ENCODE data around the gene GLI2.

GLI2 gene

DNA sequence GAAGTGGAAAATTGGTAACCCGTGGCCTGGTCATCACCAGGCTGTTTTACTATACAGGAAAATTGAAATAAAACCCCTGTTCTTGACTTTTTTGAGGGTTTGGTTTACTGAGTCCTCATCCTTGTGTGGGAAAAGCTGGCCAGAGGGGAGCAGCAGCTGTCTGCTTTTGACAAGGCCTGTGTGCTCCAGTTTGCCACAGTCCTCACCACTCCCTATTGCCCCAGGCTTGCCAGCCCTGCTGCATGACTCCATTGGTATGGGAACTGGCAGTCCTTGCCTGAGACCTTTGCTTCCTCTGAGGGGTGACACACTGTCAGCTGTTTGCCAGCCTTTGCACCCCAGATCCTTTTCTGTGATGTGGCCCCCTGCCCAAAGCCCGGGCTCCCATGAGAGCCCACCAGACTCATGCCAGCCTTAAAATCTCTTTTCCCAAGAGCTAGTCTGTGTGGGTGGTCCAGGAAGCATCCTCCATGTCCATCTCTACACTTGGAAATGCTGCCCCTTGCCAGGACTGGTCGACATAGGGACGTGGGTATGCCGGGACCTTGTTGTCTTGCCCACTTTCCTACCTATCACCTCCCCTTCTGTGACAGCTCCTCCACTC lies 39.0 kb downstream of the GLI2 start:
- no peak for TF ChIP-seq TCF12 (IDR thresholded peaks at IDR 0.05; ENCODE audit: low read depth)
- no peak for TF ChIP-seq NFIC (IDR thresholded peaks at IDR 0.05)
- TF ChIP-seq EGR1 (IDR thresholded peaks at IDR 0.05): no peak
- TF ChIP-seq CREB1 (IDR thresholded peaks at IDR 0.05; ENCODE audit: low read depth): no peak
- no peak for TF ChIP-seq TAF1 (IDR thresholded peaks at IDR 0.05; ENCODE audit: low read depth)
- TF ChIP-seq EP300 (IDR thresholded peaks at IDR 0.05; ENCODE audit: borderline replicate concordance): no peak
- no peak for TF ChIP-seq TEAD4 (IDR thresholded peaks at IDR 0.05)
- TF ChIP-seq YY1 (IDR thresholded peaks at IDR 0.05; ENCODE audit: low read depth): no peak
- TF ChIP-seq, protein P1, sequence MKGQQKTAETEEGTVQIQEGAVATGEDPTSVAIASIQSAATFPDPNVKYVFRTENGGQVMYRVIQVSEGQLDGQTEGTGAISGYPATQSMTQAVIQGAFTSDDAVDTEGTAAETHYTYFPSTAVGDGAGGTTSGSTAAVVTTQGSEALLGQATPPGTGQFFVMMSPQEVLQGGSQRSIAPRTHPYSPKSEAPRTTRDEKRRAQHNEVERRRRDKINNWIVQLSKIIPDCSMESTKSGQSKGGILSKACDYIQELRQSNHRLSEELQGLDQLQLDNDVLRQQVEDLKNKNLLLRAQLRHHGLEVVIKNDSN (IDR thresholded peaks at IDR 0.05): no peak
- TF ChIP-seq ZBTB7A (IDR thresholded peaks at IDR 0.05; ENCODE audit: low read depth): no peak
- no peak for TF ChIP-seq FOXM1 (IDR thresholded peaks at IDR 0.05; ENCODE audit: borderline replicate concordance, low read depth)
- TF ChIP-seq, protein P2, sequence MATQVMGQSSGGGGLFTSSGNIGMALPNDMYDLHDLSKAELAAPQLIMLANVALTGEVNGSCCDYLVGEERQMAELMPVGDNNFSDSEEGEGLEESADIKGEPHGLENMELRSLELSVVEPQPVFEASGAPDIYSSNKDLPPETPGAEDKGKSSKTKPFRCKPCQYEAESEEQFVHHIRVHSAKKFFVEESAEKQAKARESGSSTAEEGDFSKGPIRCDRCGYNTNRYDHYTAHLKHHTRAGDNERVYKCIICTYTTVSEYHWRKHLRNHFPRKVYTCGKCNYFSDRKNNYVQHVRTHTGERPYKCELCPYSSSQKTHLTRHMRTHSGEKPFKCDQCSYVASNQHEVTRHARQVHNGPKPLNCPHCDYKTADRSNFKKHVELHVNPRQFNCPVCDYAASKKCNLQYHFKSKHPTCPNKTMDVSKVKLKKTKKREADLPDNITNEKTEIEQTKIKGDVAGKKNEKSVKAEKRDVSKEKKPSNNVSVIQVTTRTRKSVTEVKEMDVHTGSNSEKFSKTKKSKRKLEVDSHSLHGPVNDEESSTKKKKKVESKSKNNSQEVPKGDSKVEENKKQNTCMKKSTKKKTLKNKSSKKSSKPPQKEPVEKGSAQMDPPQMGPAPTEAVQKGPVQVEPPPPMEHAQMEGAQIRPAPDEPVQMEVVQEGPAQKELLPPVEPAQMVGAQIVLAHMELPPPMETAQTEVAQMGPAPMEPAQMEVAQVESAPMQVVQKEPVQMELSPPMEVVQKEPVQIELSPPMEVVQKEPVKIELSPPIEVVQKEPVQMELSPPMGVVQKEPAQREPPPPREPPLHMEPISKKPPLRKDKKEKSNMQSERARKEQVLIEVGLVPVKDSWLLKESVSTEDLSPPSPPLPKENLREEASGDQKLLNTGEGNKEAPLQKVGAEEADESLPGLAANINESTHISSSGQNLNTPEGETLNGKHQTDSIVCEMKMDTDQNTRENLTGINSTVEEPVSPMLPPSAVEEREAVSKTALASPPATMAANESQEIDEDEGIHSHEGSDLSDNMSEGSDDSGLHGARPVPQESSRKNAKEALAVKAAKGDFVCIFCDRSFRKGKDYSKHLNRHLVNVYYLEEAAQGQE (IDR thresholded peaks at IDR 0.05; ENCODE audit: low read depth): no peak
- TF ChIP-seq, protein P3, sequence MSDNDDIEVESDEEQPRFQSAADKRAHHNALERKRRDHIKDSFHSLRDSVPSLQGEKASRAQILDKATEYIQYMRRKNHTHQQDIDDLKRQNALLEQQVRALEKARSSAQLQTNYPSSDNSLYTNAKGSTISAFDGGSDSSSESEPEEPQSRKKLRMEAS (IDR thresholded peaks at IDR 0.05): no peak
- no peak for TF ChIP-seq RAD21 (IDR thresholded peaks at IDR 0.05; ENCODE audit: low read depth)

DNA sequence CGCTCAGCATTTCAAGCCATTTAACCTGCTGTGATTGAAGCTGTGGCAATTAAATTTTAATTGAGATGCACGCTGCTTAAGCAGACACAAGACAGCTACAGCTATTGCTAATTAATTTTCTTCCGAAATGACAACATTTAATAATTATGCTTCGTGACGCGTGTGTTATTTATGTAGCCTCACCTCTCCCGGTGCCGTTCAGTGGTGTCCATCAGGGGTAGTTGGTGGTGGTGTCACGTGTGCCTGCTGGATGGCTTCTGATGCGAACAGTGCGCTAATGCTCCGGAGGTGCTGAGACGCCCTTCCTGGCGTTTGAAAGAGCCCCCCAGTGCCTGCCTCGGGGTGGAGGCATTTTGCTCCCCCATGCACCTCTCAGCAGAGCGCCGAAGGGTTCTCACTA lies 39.5 kb downstream of the GLI2 start:
- TF ChIP-seq, protein P3 (IDR thresholded peaks at IDR 0.05): no peak
- TF ChIP-seq TEAD4 (IDR thresholded peaks at IDR 0.05): no peak

DNA sequence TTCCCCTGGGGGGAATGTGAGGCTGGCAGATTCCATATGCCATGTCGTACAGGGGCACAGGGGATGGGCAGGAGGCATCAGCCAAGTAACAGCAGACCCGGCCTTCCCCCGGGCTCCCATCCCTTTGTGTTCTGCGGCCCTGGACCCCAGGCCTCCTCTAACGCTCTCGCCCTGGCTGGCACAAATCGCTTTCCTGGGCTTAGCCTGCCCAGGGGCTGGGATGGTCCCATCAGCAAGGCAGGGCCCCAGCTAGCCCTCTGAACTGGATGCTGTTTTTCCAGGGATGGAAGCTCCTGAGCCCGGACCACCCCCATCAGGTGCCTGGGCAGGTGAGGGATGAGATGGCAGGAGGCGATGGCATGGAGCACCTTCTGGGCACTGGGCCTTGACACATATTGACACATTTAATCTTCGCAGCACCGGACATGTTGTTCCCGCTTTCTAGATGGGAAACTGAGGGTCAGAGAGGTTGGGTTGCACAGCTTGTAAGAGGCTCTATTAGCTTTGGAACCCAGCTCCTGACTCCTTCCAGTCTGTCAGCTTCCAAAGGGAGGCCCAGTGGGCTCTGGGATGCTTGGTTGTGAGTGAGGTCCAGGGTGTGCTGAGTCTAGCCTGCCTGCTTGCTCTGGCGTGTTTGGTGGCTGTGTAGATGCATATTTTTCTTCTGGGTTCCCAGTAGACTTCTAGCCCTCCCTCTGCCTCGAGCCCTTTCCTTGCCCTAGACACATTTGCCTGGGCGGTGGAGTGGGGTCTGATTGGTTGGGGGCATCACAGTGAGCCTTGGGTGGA lies 40.3 kb downstream of the GLI2 start:
- TF ChIP-seq RAD21 (IDR thresholded peaks at IDR 0.05; ENCODE audit: low read depth): no peak
- TF ChIP-seq, protein P3 (IDR thresholded peaks at IDR 0.05): no peak
- no peak for TF ChIP-seq EP300 (IDR thresholded peaks at IDR 0.05; ENCODE audit: borderline replicate concordance)
- TF ChIP-seq TCF12 (IDR thresholded peaks at IDR 0.05; ENCODE audit: low read depth): no peak
- no peak for TF ChIP-seq EGR1 (IDR thresholded peaks at IDR 0.05)

DNA sequence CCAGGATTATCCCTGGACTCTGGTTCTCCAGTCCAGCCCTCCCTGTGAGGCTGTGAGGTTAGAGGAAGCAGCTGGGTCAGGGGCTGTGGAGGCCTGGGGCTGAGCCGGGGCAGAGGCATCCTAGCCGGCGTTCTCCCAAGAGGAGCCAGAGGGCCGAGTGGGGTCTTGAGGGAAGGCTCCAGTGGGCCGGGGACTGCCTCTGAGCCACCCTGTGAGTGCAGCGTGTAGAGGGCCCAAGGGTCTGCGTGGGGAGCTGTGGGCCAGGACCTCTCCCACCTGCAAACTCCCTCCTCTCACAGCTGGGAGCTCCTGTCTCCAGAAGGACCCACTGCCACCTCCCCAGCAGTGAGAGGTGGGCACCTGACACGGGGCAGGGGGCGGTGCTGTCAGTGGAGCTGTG lies 41.0 kb downstream of the GLI2 start:
- TF ChIP-seq YY1 (IDR thresholded peaks at IDR 0.05; ENCODE audit: low read depth) (no peak), EGR1 (IDR thresholded peaks at IDR 0.05) (no peak), RAD21 (IDR thresholded peaks at IDR 0.05; ENCODE audit: low read depth) (no peak), TEAD4 (IDR thresholded peaks at IDR 0.05) (no peak), NFIC (IDR thresholded peaks at IDR 0.05) (no peak), TCF12 (IDR thresholded peaks at IDR 0.05; ENCODE audit: low read depth) (no peak), CREB1 (IDR thresholded peaks at IDR 0.05; ENCODE audit: low read depth) (no peak)
- TF ChIP-seq, protein P2 (IDR thresholded peaks at IDR 0.05; ENCODE audit: low read depth): no peak
- TF ChIP-seq, protein P1 (IDR thresholded peaks at IDR 0.05): no peak
- TF ChIP-seq, protein P3 (IDR thresholded peaks at IDR 0.05): no peak

DNA sequence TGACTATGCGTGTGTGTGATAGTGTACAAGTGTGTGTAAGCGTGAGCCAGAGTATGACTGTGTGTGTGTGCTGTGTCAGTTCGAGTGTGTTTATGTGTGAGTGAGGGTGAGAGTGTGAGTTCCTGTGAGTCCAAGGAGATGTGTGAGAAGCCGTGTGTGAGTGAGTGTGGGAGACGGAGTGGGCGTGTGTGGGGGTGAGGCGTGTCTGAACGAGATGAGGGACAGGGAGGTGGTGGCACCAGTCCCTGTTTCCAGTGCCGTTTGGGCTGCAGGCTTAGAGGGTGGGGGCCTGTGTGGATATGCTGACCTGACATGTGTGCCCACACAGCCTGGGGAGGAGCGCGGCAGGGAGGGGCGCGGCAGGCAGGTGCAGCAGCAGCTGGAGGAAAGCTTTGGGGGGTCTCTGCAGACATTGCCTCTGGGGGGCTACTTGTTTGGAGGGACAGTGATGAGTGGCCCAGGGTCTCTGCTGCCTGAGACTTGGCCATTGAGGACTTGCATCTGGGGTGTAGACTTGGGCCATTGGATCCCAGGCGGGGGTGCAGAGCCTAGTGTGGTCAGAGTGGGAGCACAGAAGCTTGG lies 41.6 kb downstream of the GLI2 start:
- TF ChIP-seq EGR1 (IDR thresholded peaks at IDR 0.05) (no peak), NFIC (IDR thresholded peaks at IDR 0.05) (no peak), ZBTB7A (IDR thresholded peaks at IDR 0.05; ENCODE audit: low read depth) (no peak), TCF12 (IDR thresholded peaks at IDR 0.05; ENCODE audit: low read depth) (no peak), RAD21 (IDR thresholded peaks at IDR 0.05; ENCODE audit: low read depth) (no peak), FOXM1 (IDR thresholded peaks at IDR 0.05; ENCODE audit: borderline replicate concordance, low read depth) (no peak), CEBPB (IDR thresholded peaks at IDR 0.05) (no peak), YY1 (IDR thresholded peaks at IDR 0.05; ENCODE audit: low read depth) (no peak), EP300 (IDR thresholded peaks at IDR 0.05; ENCODE audit: borderline replicate concordance) (no peak), TAF1 (IDR thresholded peaks at IDR 0.05; ENCODE audit: low read depth) (no peak), TEAD4 (IDR thresholded peaks at IDR 0.05) (no peak), CREB1 (IDR thresholded peaks at IDR 0.05; ENCODE audit: low read depth) (no peak)
- TF ChIP-seq, protein P3 (IDR thresholded peaks at IDR 0.05): no peak
- TF ChIP-seq, protein P1 (IDR thresholded peaks at IDR 0.05): no peak
- TF ChIP-seq, protein P2 (IDR thresholded peaks at IDR 0.05; ENCODE audit: low read depth): no peak
